GM18517 (cell line): Measurements from ENCODE around the gene ACTL8.

Experiments
- ATAC-seq: cut with Tn5 transposase; IDR thresholded peaks from one replicate; pipeline ENCODE4 v1.9.1; 2021; ENCODE audit warnings: mild to moderate bottlenecking, moderate library complexity; ENCODE audit not compliant: unreplicated experiment

The ACTL8 gene

GRCh38 chr1:17873007-17873675 is 118.0 kb downstream of the ACTL8 start:
- no peak for ATAC-seq

DNA sequence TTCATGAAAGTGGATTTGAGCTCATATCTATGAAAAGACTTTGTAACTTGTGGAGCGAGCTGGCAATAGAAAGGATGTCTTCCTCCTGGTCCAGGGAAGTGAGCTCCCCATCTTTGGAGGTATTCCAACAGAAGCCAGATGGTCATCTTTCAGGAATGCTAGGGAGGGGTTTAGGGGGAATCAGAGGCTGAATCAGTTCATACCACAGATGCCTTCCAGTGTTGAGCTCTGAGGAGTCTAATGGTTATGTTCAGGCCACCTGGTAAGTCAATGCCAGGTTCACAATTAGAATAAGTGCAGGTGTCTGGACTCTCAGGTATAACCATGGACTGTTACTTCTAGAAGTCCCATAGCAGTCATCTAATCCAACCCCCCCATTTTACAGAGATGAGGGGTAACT is 119.1 kb downstream of the ACTL8 start:
- ATAC-seq: no peak

DNA sequence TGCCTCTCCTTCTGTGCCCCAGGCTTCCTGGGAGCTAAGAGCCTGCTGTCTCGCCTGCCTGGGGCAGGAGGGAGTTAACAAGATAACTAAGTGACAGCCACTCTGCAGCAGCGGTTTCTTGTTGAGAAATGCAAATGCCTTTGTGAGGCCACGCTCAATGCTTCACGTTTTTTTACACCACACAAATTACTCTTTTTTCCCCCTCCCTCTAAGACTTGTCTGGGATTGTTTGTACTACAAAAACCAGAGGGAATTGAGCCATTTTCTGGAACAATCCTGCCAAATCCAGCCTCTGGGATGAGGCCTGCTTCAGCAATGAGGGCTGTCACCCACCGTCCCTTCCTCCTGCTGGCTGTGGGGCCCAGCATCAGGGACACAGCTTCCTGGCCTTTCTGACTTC is 119.6 kb downstream of the ACTL8 start:
- ATAC-seq: no peak

GRCh38 chr1:17875171-17875881 is 120.2 kb downstream of the ACTL8 start:
- no peak for ATAC-seq

GRCh38 chr1:17875882-17876280 is 120.7 kb downstream of the ACTL8 start:
- no peak for ATAC-seq
